SK-N-MC (cell line): ENCODE data around the gene MRC2.
"Not testable (repeated sequence)": the region's sequence is repeated elsewhere in the genome, so short reads cannot be mapped to it uniquely, and the experiment has no call there.

Source experiments
- DNase-seq: peaks from one replicate; pipeline ENCODE4 v3.0.0-alpha.2; 2011; ENCODE audit warnings: low read depth, low spot score
- H3K27ac ChIP-seq: fragments of 200-600 bp; sonication (generic); 2 replicates; pipeline ENCODE4 v1.5.1; 2016; ENCODE audit warnings: mixed run types
- H3K36me3 ChIP-seq: fragments of 200-600 bp; sonication (generic); 2 replicates; pipeline ENCODE4 v1.6.1; 2017; ENCODE audit warnings: antibody characterized with exemption, low read length, mixed read lengths; ENCODE audit not compliant: insufficient read depth
- H3K4me3 ChIP-seq: fragments of 200-600 bp; sonication (generic); 2 replicates; pipeline ENCODE4 v1.5.1; 2016
- H3K9ac ChIP-seq: fragments of 200-600 bp; sonication (generic); 2 replicates; pipeline ENCODE4 v1.8.0; 2017; ENCODE audit warnings: mixed run types, mixed read lengths; ENCODE audit not compliant: insufficient read length
- H3K9me3 ChIP-seq: fragments of 200-600 bp; sonication (generic); 2 replicates; pipeline ENCODE4 v1.6.1; 2017; ENCODE audit warnings: low read depth, mild to moderate bottlenecking, antibody characterized with exemption, low read length, moderate library complexity, mixed read lengths
- EZH2 ChIP-seq: fragments of 200-600 bp; sonication (generic); IDR thresholded peaks from one replicate; pipeline ENCODE4 v1.6.1; 2017; ENCODE audit warnings: antibody characterized with exemption
- FOXP2 ChIP-seq: optimal IDR thresholded peaks from 2 replicates; pipeline ENCODE3; 2011; ENCODE audit warnings: mild to moderate bottlenecking, moderate library complexity; ENCODE audit not compliant: insufficient read depth; ENCODE audit errors: extremely low read length, control extremely low read depth
- POLR2AphosphoS5 ChIP-seq: IDR thresholded peaks from 2 replicates; pipeline ENCODE4 v1.6.1; 2012; ENCODE audit warnings: mild to moderate bottlenecking, low read depth, low read length, borderline replicate concordance

The MRC2 gene

GRCh38 chr17:62692159-62692651 is 64.7 kb downstream of the MRC2 start:
- no peak overlapping the region for H3K27ac ChIP-seq
- H3K9me3 ChIP-seq, result no peaks in the 10 kb centered on the region
- no peak overlapping the region for H3K4me3 ChIP-seq
- TF ChIP-seq POLR2AphosphoS5, result no peak
- no peak for TF ChIP-seq EZH2
- TF ChIP-seq FOXP2, result no peak
- no peak overlapping the region for H3K9ac ChIP-seq
- H3K36me3 ChIP-seq, result peaks cover 11% of the 10 kb centered on the region; the same call in 1 of the 2 replicates
- DNase-seq, result no peak

GRCh38 chr17:62692721-62693431 is 65.4 kb downstream of the MRC2 start:
- Histone ChIP-seq H3K4me3 (no peak overlapping the region), H3K9ac (no peak overlapping the region), H3K9me3 (no peaks in the 10 kb centered on the region), H3K36me3 (peaks cover 11% of the 10 kb centered on the region; the same call in 1 of the 2 replicates), H3K27ac (no peak overlapping the region)
- TF ChIP-seq EZH2 (no peak), POLR2AphosphoS5 (no peak), FOXP2 (no peak)
- DNase-seq, result no peak

- Histone ChIP-seq H3K27ac (peak overlapping the region; percentile 46; the same call in 1 of the 2 replicates), H3K9ac (no peak overlapping the region), H3K9me3 (no peaks in the 10 kb centered on the region), H3K36me3 (peaks cover 7% of the 10 kb centered on the region; the same call in 1 of the 2 replicates), H3K4me3 (no peak overlapping the region)
- TF ChIP-seq EZH2, result no peak
- TF ChIP-seq FOXP2, result no peak
- TF ChIP-seq POLR2AphosphoS5, result no peak
- DNase-seq, result no peak
Observed at GRCh38 chr17:62693616-62694409, 66.3 kb downstream of the MRC2 start.

- H3K9ac ChIP-seq, DNase-seq, H3K36me3 ChIP-seq, H3K4me3 ChIP-seq, H3K9me3 ChIP-seq: not testable (repeated sequence)
- H3K27ac ChIP-seq, result peak overlapping the region; percentile 13; the same call in 1 of the 2 replicates
Observed at GRCh38 chr17:62695093-62695738, 67.7 kb downstream of the MRC2 start.

- Histone ChIP-seq H3K27ac (no peak overlapping the region), H3K36me3 (no peaks in the 10 kb centered on the region), H3K9ac (no peak overlapping the region), H3K9me3 (no peaks in the 10 kb centered on the region), H3K4me3 (no peak overlapping the region)
- DNase-seq, result no peak
- TF ChIP-seq EZH2 (no peak), FOXP2 (no peak), POLR2AphosphoS5 (no peak)
Observed at GRCh38 chr17:62696256-62696655, 68.8 kb downstream of the MRC2 start.

- Histone ChIP-seq H3K9me3 (no peaks in the 10 kb centered on the region), H3K36me3 (no peaks in the 10 kb centered on the region), H3K4me3 (no peak overlapping the region), H3K27ac (no peak overlapping the region), H3K9ac (no peak overlapping the region)
- TF ChIP-seq POLR2AphosphoS5, result no peak
- no peak for TF ChIP-seq FOXP2
- no peak for TF ChIP-seq EZH2
- DNase-seq, result no peak
Observed at GRCh38 chr17:62696726-62697490, 69.4 kb downstream of the MRC2 start.

- H3K9me3 ChIP-seq, H3K4me3 ChIP-seq, H3K27ac ChIP-seq, H3K9ac ChIP-seq, H3K36me3 ChIP-seq, DNase-seq: not testable (repeated sequence)
Observed at GRCh38 chr17:62698459-62698858, 71.0 kb downstream of the MRC2 start.
